Endothelial cell (in vitro differentiated cells): Measurements from ENCODE around the gene CCDC152. TPM values are rescaled to one million over a fixed set of nuclear protein-coding genes. Genes with fewer than 3 reads are reported as not detected.

Experiments
- DNase-seq: peaks from one replicate; pipeline ENCODE4 v3.0.0; 2021; ENCODE audit warnings: low spot score
- H3K27ac Mint-ChIP-seq: one replicate; pipeline ENCODE4 v1.8.0; 2021; ENCODE audit warnings: mixed read lengths, inconsistent platforms; ENCODE audit not compliant: unreplicated experiment
- H3K27me3 Mint-ChIP-seq: one replicate; pipeline ENCODE4 v1.8.0; 2021; ENCODE audit warnings: mild to moderate bottlenecking, moderate library complexity, mixed read lengths, inconsistent platforms; ENCODE audit not compliant: unreplicated experiment
- H3K36me3 Mint-ChIP-seq: one replicate; pipeline ENCODE4 v1.8.0; 2021; ENCODE audit warnings: mild to moderate bottlenecking, low read depth, mixed read lengths, inconsistent platforms; ENCODE audit not compliant: unreplicated experiment
- H3K4me1 Mint-ChIP-seq: one replicate; pipeline ENCODE4 v1.8.0; 2021; ENCODE audit warnings: mild to moderate bottlenecking, mixed read lengths, inconsistent platforms; ENCODE audit not compliant: unreplicated experiment
- H3K4me3 Mint-ChIP-seq: one replicate; pipeline ENCODE4 v1.8.0; 2021; ENCODE audit warnings: mild to moderate bottlenecking, mixed read lengths, inconsistent platforms; ENCODE audit not compliant: unreplicated experiment
- H3K9me3 Mint-ChIP-seq: one replicate; pipeline ENCODE4 v1.8.0; 2021; ENCODE audit warnings: mixed read lengths, inconsistent platforms; ENCODE audit not compliant: unreplicated experiment
- CTCF ChIP-seq: fragments of 200-600 bp; sonication (generic); IDR thresholded peaks from one replicate; pipeline ENCODE4 v1.5.0; 2021; ENCODE audit warnings: antibody characterized with exemption; ENCODE audit not compliant: unreplicated experiment
- long read RNA-seq: library from polyadenylated mRNA; unstranded; transcript quantifications from one replicate; pipeline ENCODE4 v2.0.0, GENCODE V29; 2020; ENCODE audit not compliant: unreplicated experiment
- total RNA-seq: library from RNA; stranded (reverse); fragmentation: NEBNext Ultra II Directional; extraction: Animal tissue kit (Norgen Biotek cat#: 25700); gene quantifications from one replicate; pipeline ENCODE4 v1.2.1, GENCODE V29; 2021; ENCODE audit not compliant: unreplicated experiment

The CCDC152 gene
- 2.8 TPM for total RNA-seq
- long read RNA-seq, partial matches to known transcripts, result 1 of 2 reads
- long read RNA-seq, other reads (novel, unspliced or antisense), result 0 of 2 reads

- H3K36me3 Mint-ChIP-seq, result no peaks in the 10 kb centered on the region
- DNase-seq, result peak; percentile 21
- H3K4me1 Mint-ChIP-seq, result peaks cover 8% of the 10 kb centered on the region
- peak within 1 kb of the TSS; percentile 91 for H3K4me3 Mint-ChIP-seq
- TF ChIP-seq CTCF, result no peak
- no peak within 1 kb of the TSS for H3K27ac Mint-ChIP-seq
- no peaks in the 10 kb centered on the region for H3K9me3 Mint-ChIP-seq
- peaks cover 2% of the 10 kb centered on the region for H3K27me3 Mint-ChIP-seq
These were observed at the start of gene CCDC152 for GRCh38 chr5:42756606-42757601. CCDC152 (plus strand) TSS chr5:42756818; CDS start chr5:42759122, 2,304 bp downstream.

GRCh38 chr5:42715785-42716184, 40.8 kb upstream of the CCDC152 start:
- DNase-seq, result no peak
- H3K27me3 Mint-ChIP-seq, result no peaks in the 10 kb centered on the region
- no peaks in the 10 kb centered on the region for H3K36me3 Mint-ChIP-seq
- H3K27ac Mint-ChIP-seq, result no peak overlapping the region
- no peaks in the 10 kb centered on the region for H3K4me1 Mint-ChIP-seq
- no peaks in the 10 kb centered on the region for H3K9me3 Mint-ChIP-seq
- TF ChIP-seq CTCF, result no peak
- no peak overlapping the region for H3K4me3 Mint-ChIP-seq

GRCh38 chr5:42718591-42718990, 38.0 kb upstream of the CCDC152 start:
- Mint-ChIP-seq H3K27ac (no peak overlapping the region), H3K9me3 (no peaks in the 10 kb centered on the region), H3K4me1 (no peaks in the 10 kb centered on the region), H3K27me3 (no peaks in the 10 kb centered on the region), H3K36me3 (no peaks in the 10 kb centered on the region), H3K4me3 (no peak overlapping the region)
- DNase-seq, result no peak
- TF ChIP-seq CTCF, result no peak

- Mint-ChIP-seq H3K27ac (no peak overlapping the region), H3K4me1 (no peaks in the 10 kb centered on the region), H3K9me3 (no peaks in the 10 kb centered on the region), H3K36me3 (no peaks in the 10 kb centered on the region), H3K4me3 (no peak overlapping the region), H3K27me3 (no peaks in the 10 kb centered on the region)
- TF ChIP-seq CTCF, result no peak
- DNase-seq, result no peak
These were observed 37.6 kb upstream of the CCDC152 start for GRCh38 chr5:42719034-42719433.

GRCh38 chr5:42720251-42720650, 36.4 kb upstream of the CCDC152 start:
- TF ChIP-seq CTCF, result no peak
- Mint-ChIP-seq H3K9me3 (no peaks in the 10 kb centered on the region), H3K4me1 (no peaks in the 10 kb centered on the region), H3K4me3 (no peak overlapping the region), H3K27me3 (no peaks in the 10 kb centered on the region), H3K36me3 (no peaks in the 10 kb centered on the region), H3K27ac (no peak overlapping the region)
- no peak for DNase-seq
